ENCODE results near the gene LCOR. TPM values are rescaled to one million over a fixed set of nuclear protein-coding genes. Genes with fewer than 3 reads are reported as not detected.

The LCOR gene
- total RNA-seq, 6 experiments from 2014 or later: 26.5 to 32.6 (median 29.3) TPM

GRCh38 chr10:96826438-96826837 is 5.7 kb upstream of the LCOR start:
- H3K9me3 Mint-ChIP-seq: no peaks in the 10 kb centered on the region
- H3K4me1 Mint-ChIP-seq (ENCODE audit: low read depth): peaks cover 15% of the 10 kb centered on the region
- H3K27me3 Mint-ChIP-seq (ENCODE audit: insufficient read depth): peaks cover 2% of the 10 kb centered on the region; the same call in 1 of the 2 replicates
- no peak overlapping the region for H3K27ac Mint-ChIP-seq
- no peak overlapping the region for H3K4me3 Mint-ChIP-seq
- DNase-seq: no peak
- TF ChIP-seq CTCF (IDR thresholded peaks at IDR 0.05): no peak
- no peaks in the 10 kb centered on the region for H3K36me3 Mint-ChIP-seq (ENCODE audit: low read depth)

- no peak for DNase-seq
- TF ChIP-seq CTCF (IDR thresholded peaks at IDR 0.05): no peak
- no peak overlapping the region for H3K27ac Mint-ChIP-seq
- 0 out of 2 replicates have a peak, but pooled peaks cover 3% of the 10 kb centered on the region for H3K36me3 Mint-ChIP-seq (ENCODE audit: low read depth)
- no peaks in the 10 kb centered on the region for H3K9me3 Mint-ChIP-seq
- H3K4me1 Mint-ChIP-seq (ENCODE audit: low read depth): peaks cover 21% of the 10 kb centered on the region
- peaks cover 2% of the 10 kb centered on the region; the same call in 1 of the 2 replicates for H3K27me3 Mint-ChIP-seq (ENCODE audit: insufficient read depth)
- H3K4me3 Mint-ChIP-seq: no peak overlapping the region
Measured at GRCh38 chr10:96828609-96829008, 3.5 kb upstream of the LCOR start.

- peaks cover 26% of the 10 kb centered on the region for H3K4me1 Mint-ChIP-seq (ENCODE audit: low read depth)
- no peak overlapping the region for H3K4me3 Mint-ChIP-seq
- no peak for TF ChIP-seq CTCF (IDR thresholded peaks at IDR 0.05)
- DNase-seq: no peak
- no peaks in the 10 kb centered on the region for H3K9me3 Mint-ChIP-seq
- H3K27ac Mint-ChIP-seq: no peak overlapping the region
- peaks cover 2% of the 10 kb centered on the region; the same call in 1 of the 2 replicates for H3K27me3 Mint-ChIP-seq (ENCODE audit: insufficient read depth)
- 0 out of 2 replicates have a peak, but pooled peaks cover 9% of the 10 kb centered on the region for H3K36me3 Mint-ChIP-seq (ENCODE audit: low read depth)
Measured at GRCh38 chr10:96829029-96829773, 2.9 kb upstream of the LCOR start.

- H3K27ac Mint-ChIP-seq: peak overlapping the region; percentile 54; the same call in 1 of the 2 replicates
- H3K9me3 Mint-ChIP-seq: no peaks in the 10 kb centered on the region
- H3K4me1 Mint-ChIP-seq (ENCODE audit: low read depth): peaks cover 41% of the 10 kb centered on the region
- 0 out of 2 replicates have a peak, but pooled peaks cover 11% of the 10 kb centered on the region for H3K36me3 Mint-ChIP-seq (ENCODE audit: low read depth)
- peak; percentile 94 for TF ChIP-seq CTCF (IDR thresholded peaks at IDR 0.05)
- peak overlapping the region; percentile 56 for H3K4me3 Mint-ChIP-seq
- no peaks in the 10 kb centered on the region for H3K27me3 Mint-ChIP-seq (ENCODE audit: insufficient read depth)
- DNase-seq: peak; percentile 50
Measured at GRCh38 chr10:96830511-96831199, 1.4 kb upstream of the LCOR start.

- Mint-ChIP-seq H3K36me3 (ENCODE audit: low read depth) (0 out of 2 replicates have a peak, but pooled peaks cover 11% of the 10 kb centered on the region), H3K4me1 (ENCODE audit: low read depth) (peaks cover 48% of the 10 kb centered on the region), H3K27me3 (ENCODE audit: insufficient read depth) (no peaks in the 10 kb centered on the region), H3K27ac (peak overlapping the region; percentile 85), H3K4me3 (peak overlapping the region; percentile 91), H3K9me3 (no peaks in the 10 kb centered on the region)
- DNase-seq: no peak
- TF ChIP-seq CTCF (IDR thresholded peaks at IDR 0.05): no peak
Measured at GRCh38 chr10:96831200-96831866, 765 bp upstream of the LCOR start.

All from HFFc6 (cell line).